Transverse colon (tissue), 4 donors: Measurements from ENCODE around the gene LARGE1. TPM values are rescaled to one million over a fixed set of nuclear protein-coding genes. Genes with fewer than 3 reads are reported as not detected.

Experiments used
- DNase-seq: peaks from one replicate; pipeline ENCODE4 v3.0.0-alpha.2; 2019
- H3K27ac ChIP-seq, 4 donors: fragments of 200-600 bp; sonication (generic); 2 replicates each; pipeline ENCODE4 v1.5.1; 2016 to 2018; ENCODE audit warnings: inconsistent platforms in 4 of 4
- H3K27me3 ChIP-seq: fragments of 200-600 bp; sonication (generic); 2 replicates; pipeline ENCODE4 v1.5.1; 2017; ENCODE audit warnings: inconsistent platforms
- H3K36me3 ChIP-seq, 4 donors: fragments of 200-600 bp; sonication (generic); 2 replicates each; pipeline ENCODE4 v1.5.1; 2017 to 2019; ENCODE audit warnings: inconsistent platforms in 4 of 4
- H3K4me1 ChIP-seq, 4 donors: fragments of 200-600 bp; sonication (generic); 2 replicates each; pipeline ENCODE4 v1.5.1; 2017 to 2020; ENCODE audit warnings: inconsistent platforms in 4 of 4
- H3K4me3 ChIP-seq, 4 donors: fragments of 200-600 bp; sonication (generic); 1 replicate in 1 of 4; 2 replicates in 3 of 4; pipeline versions ENCODE4 v1.5.1 to v1.6.1; 2017 to 2019; ENCODE audit warnings: inconsistent platforms in 4 of 4
- H3K9me3 ChIP-seq, 2 donors: fragments of 200-600 bp; sonication (generic); 2 replicates each; pipeline ENCODE4 v1.5.1; 2017 to 2019; ENCODE audit warnings: inconsistent platforms in 2 of 2
- CTCF ChIP-seq, 5 experiments: fragments of 200-600 bp in 3 of 5; fragments of 450-650 bp in 2 of 5; sonication (generic) in 3 of 5; IDR thresholded peaks; 1 replicate in 2 of 5; 2 replicates in 3 of 5; pipeline ENCODE4 v1.5.1; 2016 to 2017; ENCODE audit warnings: antibody characterized with exemption in 5 of 5, inconsistent platforms in 3 of 5, mild to moderate bottlenecking in 2 of 5, moderate library complexity in 1 of 5
- EP300 ChIP-seq: sonication (generic); formaldehyde crosslinking; IDR thresholded peaks from one replicate; pipeline ENCODE4 v1.6.1; 2017; ENCODE audit warnings: antibody characterized with exemption, low read depth
- POLR2A ChIP-seq: fragments of 450-650 bp; IDR thresholded peaks from one replicate; pipeline ENCODE4 v1.6.1; 2016; ENCODE audit warnings: antibody characterized with exemption, mild to moderate bottlenecking, moderate library complexity
- POLR2AphosphoS5 ChIP-seq, 3 donors: sonication (generic); formaldehyde crosslinking; IDR thresholded peaks; one replicate each; pipeline ENCODE4 v1.6.1; 2016; ENCODE audit warnings: antibody characterized with exemption in 3 of 3
- WGBS, 2 donors: methylation state at CpG; one replicate each; pipeline ENCODE4 v1.1.5; 2018; ENCODE audit warnings: low coverage in 1 of 2; 5-methylcytosine and 5-hydroxymethylcytosine counted together
- in situ Hi-C, 4 donors: fragments of 200-750 bp; cut with MboI; loops; one replicate each; pipeline versions ENCODE4 v1.15.0 to v1.15.1; 2017; ENCODE audit warnings: low sequenced_read_pairs in 3 of 4, low pct_ligation_motif_present in 1 of 4, low pct_unique_long_range_greater_than_20kb in 1 of 4
- intact Hi-C: fragments of 100-400 bp; cut with DNase I; formaldehyde crosslinking; loops from one replicate; pipeline ENCODE4 v1.15.1; 2023; ENCODE audit warnings: low total_unique reads
- total RNA-seq, 4 donors: library from RNA; depleted of rRNA; stranded (reverse); fragments of >200 nt; gene quantifications; one replicate each; pipeline ENCODE4 v1.1.0, GENCODE V29; 2016

Gene LARGE1
- total RNA-seq, 4 donors from 2014 or later = 46.5 to 304 (median 80.5) TPM

DNA sequence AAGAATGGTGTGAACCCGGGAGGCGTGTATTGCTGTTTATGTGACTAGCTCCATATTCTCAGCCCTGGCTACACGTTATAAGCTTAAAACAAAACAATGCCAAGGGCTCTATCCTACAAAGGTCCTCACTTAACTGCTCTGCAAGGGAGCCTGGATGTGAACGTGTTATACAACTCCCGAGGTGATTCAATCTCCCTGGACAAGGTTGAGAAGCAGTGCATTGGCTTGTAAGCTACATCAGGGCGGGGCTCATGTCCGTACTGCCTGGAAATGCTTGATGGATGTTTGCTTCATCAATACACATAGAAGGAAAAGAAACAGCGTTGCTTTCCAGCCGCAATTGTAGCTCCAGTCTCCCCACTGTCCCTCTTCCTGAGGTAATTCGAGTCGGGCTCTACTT is 605.2 kb downstream of the LARGE1 start:
- Histone ChIP-seq H3K4me1 (no peaks in the 10 kb centered on the region), H3K36me3 (peaks cover 0 to 9% (median 0%) of the 10 kb centered on the region in 4 donors), H3K27me3 (no peaks in the 10 kb centered on the region), H3K27ac (no peak overlapping the region), H3K4me3 (no peak overlapping the region), H3K9me3 (no peaks in the 10 kb centered on the region)
- TF ChIP-seq CTCF (IDR thresholded peaks at IDR 0.05) = no peak
- TF ChIP-seq POLR2A = no peak
- no peak for TF ChIP-seq EP300
- TF ChIP-seq POLR2AphosphoS5 (IDR thresholded peaks at IDR 0.05) = no peak
- 95 to 96% methylated on average over 8 to 11 of the region's 11 CpGs for WGBS, 2 donors
- in situ Hi-C loops = loop anchor here in 3 of 4 donors (25.0 kb wide), 3 partner anchors 272 to 797 kb away; partner anchors contain the start of gene LARGE1 (in 1 of the 3)
- intact Hi-C loops = no loop called here
- DNase-seq = no peak

DNA sequence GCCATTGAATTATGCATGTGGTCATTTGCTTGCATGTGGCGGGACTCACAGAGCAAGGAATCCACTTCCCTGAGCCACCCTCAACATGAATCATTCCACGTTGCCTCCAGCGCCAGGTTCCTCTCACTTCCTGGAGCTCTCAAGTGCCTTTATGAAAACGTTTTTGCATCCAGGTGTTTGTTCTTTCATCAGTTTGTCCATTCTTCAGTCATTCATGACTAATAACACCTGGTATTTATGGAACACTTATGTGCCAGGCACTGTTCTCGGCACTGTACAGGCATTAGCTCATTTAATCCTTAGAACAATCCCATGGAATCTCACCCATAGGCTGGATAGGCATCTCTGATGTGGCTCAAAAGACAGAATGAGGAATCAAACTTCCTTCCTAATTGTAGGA is 606.0 kb downstream of the LARGE1 start:
- TF ChIP-seq POLR2A = no peak
- no peak for TF ChIP-seq CTCF (IDR thresholded peaks at IDR 0.05)
- TF ChIP-seq POLR2AphosphoS5 (IDR thresholded peaks at IDR 0.05) = no peak
- no peak for TF ChIP-seq EP300
- intact Hi-C loops (no loop called here), in situ Hi-C loops (loop anchor here in 3 of 4 donors (25.0 kb wide), 3 partner anchors 273 to 798 kb away; partner anchors contain the start of gene LARGE1 (in 1 of the 3))
- H3K27me3 ChIP-seq = no peaks in the 10 kb centered on the region
- H3K9me3 ChIP-seq = no peaks in the 10 kb centered on the region
- no peaks in the 10 kb centered on the region for H3K4me1 ChIP-seq
- no peak for DNase-seq
- no peak overlapping the region for H3K4me3 ChIP-seq
- peaks cover 0 to 9% (median 0%) of the 10 kb centered on the region in 4 donors for H3K36me3 ChIP-seq
- H3K27ac ChIP-seq = no peak overlapping the region
- 83 to 100% methylated on average over 1 to 5 of the region's 5 CpGs for whole genome bisulfite sequencing, 2 donors

DNA sequence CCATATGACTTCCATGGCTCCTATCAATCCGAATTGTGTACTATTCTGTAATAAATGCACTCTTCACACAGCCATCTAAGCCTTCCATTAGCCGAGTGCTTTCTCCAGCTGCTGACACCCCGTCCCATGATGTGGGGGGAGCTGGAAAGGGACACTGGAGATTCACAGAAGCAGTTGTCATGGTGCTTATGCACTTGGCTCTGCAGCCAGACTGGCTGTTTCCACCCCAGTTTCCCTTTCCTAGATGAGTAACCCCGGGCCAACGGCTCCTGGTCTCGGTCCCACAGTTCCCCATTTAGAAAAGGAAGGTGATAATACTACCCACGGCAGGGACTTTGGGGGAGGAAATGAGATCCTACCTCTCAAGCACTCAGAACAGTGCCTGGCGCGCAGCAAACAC is 617.2 kb downstream of the LARGE1 start:
- TF ChIP-seq POLR2AphosphoS5 (IDR thresholded peaks at IDR 0.05) = no peak
- TF ChIP-seq EP300 = no peak
- no peak for TF ChIP-seq POLR2A
- no peak for TF ChIP-seq CTCF (IDR thresholded peaks at IDR 0.05)
- intact Hi-C loops = loop anchor here (10.0 kb wide), 1 partner anchor 812 kb away; no protein-coding TSS in a partner anchor
- in situ Hi-C loops = loop anchor here (10.0 to 25.0 kb wide), 4 partner anchors 272 to 809 kb away; partner anchors contain the start of gene LARGE1 (in 1 of the 4)

GRCh38 chr22:33302549-33302948 is 617.7 kb downstream of the LARGE1 start:
- Histone ChIP-seq H3K27me3 (no peaks in the 10 kb centered on the region), H3K4me1 (no peaks in the 10 kb centered on the region), H3K36me3 (no peaks in the 10 kb centered on the region), H3K27ac (no peak overlapping the region), H3K9me3 (no peaks in the 10 kb centered on the region), H3K4me3 (no peak overlapping the region)
- 75 to 81% methylated on average over 2 to 11 of the region's 11 CpGs for WGBS, 2 donors
- in situ Hi-C loops = loop anchor here (10.0 to 25.0 kb wide), 4 partner anchors 272 to 810 kb away; partner anchors contain the start of gene LARGE1 (in 1 of the 4)
- intact Hi-C loops = loop anchor here (10.0 kb wide), 1 partner anchor 812 kb away; no protein-coding TSS in a partner anchor
- DNase-seq = no peak
- TF ChIP-seq CTCF (IDR thresholded peaks at IDR 0.05) (no peak), POLR2A (no peak), EP300 (no peak), POLR2AphosphoS5 (IDR thresholded peaks at IDR 0.05) (no peak)

More for the DNA sequence above, 617.2 kb downstream of the LARGE1 start:
- no peaks in the 10 kb centered on the region for H3K9me3 ChIP-seq
- H3K4me1 ChIP-seq = no peaks in the 10 kb centered on the region
- 62 to 80% methylated on average over 3 to 9 of the region's 9 CpGs for WGBS, 2 donors
- no peak overlapping the region for H3K27ac ChIP-seq
- no peak for DNase-seq
- no peaks in the 10 kb centered on the region for H3K36me3 ChIP-seq
- no peak overlapping the region for H3K4me3 ChIP-seq
- no peaks in the 10 kb centered on the region for H3K27me3 ChIP-seq
